ENCODE data around the gene CUEDC2. TPM values are rescaled to one million over a fixed set of nuclear protein-coding genes. Genes with fewer than 3 reads are reported as not detected.

CUEDC2 gene
- total RNA-seq, 2 donors from 2014 or later, result 70.2 to 81.7 TPM

DNA sequence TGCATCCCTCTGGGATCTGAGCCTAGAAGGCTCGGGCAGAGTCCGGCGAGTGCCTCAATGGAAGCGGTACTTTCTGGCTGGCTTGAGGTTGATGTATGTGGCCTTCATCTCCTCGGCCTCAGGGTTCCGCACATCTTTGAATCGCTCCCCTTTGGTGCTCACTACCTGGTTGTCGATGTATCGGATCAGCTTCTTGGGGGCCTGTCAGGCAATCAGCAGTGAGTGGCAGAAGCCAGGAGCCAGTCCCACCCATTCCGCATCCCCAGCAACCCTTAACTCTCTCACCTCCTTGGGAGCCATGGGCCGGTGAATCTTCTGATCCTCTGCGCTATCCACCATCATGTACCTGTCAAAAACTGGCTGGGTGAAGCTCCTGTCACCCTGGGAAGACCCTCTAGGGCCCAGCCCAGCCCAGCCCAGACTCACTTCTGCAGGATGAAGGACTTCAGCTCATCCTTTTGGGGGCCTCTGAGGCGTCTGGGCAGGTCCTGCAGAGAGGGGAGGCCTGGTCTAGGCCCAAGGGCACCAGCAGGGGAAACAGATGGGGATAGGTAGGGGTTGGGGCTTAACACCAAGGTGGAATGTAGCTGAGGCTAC, 8.9 kb downstream of the CUEDC2 start:
- H3K9me3 ChIP-seq, result no peaks in the 10 kb centered on the region
- H3K27ac ChIP-seq, result no peak overlapping the region
- intact Hi-C loops (cut with DNase I), result no loop called here
- H3K4me1 ChIP-seq (replicated peaks), result peaks cover 26% of the 10 kb centered on the region
- no peak overlapping the region for H3K4me3 ChIP-seq
- H3K27me3 ChIP-seq (replicated peaks; ENCODE audit: insufficient read depth), result no peaks in the 10 kb centered on the region
- peaks cover 0 to 8% of the 10 kb centered on the region in 2 donors for H3K36me3 ChIP-seq
- WGBS, result 84% methylated on average over 13 of the region's 13 CpGs
- TF ChIP-seq POLR2A (IDR thresholded peaks at IDR 0.05), result no peak
- TF ChIP-seq POLR2AphosphoS5 (IDR thresholded peaks at IDR 0.05), result no peak
- TF ChIP-seq, protein P1, sequence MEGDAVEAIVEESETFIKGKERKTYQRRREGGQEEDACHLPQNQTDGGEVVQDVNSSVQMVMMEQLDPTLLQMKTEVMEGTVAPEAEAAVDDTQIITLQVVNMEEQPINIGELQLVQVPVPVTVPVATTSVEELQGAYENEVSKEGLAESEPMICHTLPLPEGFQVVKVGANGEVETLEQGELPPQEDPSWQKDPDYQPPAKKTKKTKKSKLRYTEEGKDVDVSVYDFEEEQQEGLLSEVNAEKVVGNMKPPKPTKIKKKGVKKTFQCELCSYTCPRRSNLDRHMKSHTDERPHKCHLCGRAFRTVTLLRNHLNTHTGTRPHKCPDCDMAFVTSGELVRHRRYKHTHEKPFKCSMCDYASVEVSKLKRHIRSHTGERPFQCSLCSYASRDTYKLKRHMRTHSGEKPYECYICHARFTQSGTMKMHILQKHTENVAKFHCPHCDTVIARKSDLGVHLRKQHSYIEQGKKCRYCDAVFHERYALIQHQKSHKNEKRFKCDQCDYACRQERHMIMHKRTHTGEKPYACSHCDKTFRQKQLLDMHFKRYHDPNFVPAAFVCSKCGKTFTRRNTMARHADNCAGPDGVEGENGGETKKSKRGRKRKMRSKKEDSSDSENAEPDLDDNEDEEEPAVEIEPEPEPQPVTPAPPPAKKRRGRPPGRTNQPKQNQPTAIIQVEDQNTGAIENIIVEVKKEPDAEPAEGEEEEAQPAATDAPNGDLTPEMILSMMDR (IDR thresholded peaks at IDR 0.05), result no peak
- no peak for DNase-seq (ENCODE audit: low spot score)

DNA sequence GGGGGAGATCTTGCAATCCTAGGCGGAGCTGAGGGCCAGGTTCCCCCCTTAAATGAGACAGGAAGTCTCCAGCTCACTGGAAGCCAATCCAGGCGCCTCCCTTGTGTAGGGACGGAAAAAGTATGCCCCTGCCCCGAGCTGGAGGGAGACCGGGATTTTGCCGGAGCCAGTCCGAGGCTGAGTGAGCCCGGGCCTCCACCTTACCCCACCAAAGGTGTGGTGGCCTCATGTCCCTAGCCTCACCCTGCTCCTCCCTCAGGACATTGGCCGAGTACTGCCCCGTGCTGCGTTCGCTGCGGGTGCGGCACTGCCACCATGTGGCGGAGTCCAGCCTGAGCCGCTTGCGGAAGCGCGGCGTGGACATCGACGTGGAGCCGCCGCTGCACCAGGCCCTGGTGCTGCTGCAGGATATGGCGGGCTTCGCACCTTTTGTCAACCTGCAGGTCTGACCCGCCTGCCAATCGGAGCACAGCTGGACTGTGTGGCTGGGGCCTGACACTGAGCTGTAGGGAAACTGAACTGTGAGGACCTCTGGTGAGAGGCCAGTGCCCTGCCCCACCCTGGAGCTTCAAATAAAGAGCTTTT, 9.7 kb downstream of the CUEDC2 start:
- Histone ChIP-seq H3K27ac (peak overlapping the region; percentile 83 to 86), H3K4me1 (replicated peaks) (peaks cover 26% of the 10 kb centered on the region), H3K9me3 (no peaks in the 10 kb centered on the region), H3K27me3 (replicated peaks; ENCODE audit: insufficient read depth) (no peaks in the 10 kb centered on the region), H3K4me3 (peak overlapping the region; percentile 62 to 73), H3K36me3 (peaks cover 0 to 8% of the 10 kb centered on the region in 2 donors)
- peak; percentile 71 for DNase-seq (ENCODE audit: low spot score)
- 0% methylated on average over 11 of the region's 28 CpGs for WGBS
- intact Hi-C loops (cut with DNase I), result no loop called here
- peak; percentile 78 for TF ChIP-seq POLR2AphosphoS5 (IDR thresholded peaks at IDR 0.05)
- TF ChIP-seq, protein P1 (IDR thresholded peaks at IDR 0.05), result peak; percentile 60 to 88 (median 72)
- no peak for TF ChIP-seq POLR2A (IDR thresholded peaks at IDR 0.05)

DNA sequence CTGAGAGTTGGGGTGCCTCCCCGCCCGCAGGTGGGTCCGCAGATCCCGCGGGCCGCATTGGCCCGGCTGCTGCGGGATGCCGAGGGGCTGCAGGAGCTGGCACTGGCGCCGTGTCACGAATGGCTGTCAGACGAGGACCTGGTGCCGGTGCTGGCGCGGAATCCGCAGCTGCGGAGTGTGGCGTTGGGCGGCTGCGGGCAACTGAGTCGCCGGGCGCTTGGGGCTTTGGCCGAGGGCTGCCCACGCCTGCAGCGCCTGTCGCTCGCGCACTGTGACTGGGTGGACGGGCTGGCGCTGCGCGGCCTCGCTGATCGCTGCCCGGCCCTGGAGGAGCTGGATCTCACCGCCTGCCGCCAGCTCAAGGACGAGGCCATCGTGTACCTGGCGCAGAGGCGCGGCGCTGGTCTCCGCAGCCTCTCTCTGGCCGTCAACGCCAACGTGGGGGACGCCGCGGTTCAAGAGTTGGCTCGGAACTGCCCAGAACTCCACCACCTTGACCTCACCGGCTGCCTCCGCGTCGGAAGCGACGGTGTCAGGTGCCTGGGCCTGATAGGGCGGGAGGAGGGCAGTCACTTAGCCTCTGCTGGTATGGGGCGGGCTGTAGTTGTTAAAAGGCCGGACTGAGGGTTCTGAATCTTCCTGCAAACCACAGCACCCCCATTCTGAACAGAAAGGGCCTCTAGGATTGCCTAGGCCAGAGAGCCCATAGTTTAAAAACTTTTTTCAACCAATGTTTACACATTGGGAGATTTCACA, 10.4 kb downstream of the CUEDC2 start:
- Histone ChIP-seq H3K4me1 (replicated peaks) (peaks cover 26% of the 10 kb centered on the region), H3K36me3 (peaks cover 0 to 8% of the 10 kb centered on the region in 2 donors), H3K4me3 (peak overlapping the region; percentile 62 to 73), H3K27me3 (replicated peaks; ENCODE audit: insufficient read depth) (no peaks in the 10 kb centered on the region), H3K9me3 (no peaks in the 10 kb centered on the region), H3K27ac (peak overlapping the region; percentile 83 to 86)
- WGBS, result 2% methylated on average over 26 of the region's 62 CpGs
- no peak for DNase-seq (ENCODE audit: low spot score)
- intact Hi-C loops (cut with DNase I), result loop anchor here (2.0 kb wide), 1 partner anchor 27 kb away; the partner anchor contains the start of gene NFKB2
- TF ChIP-seq POLR2AphosphoS5 (IDR thresholded peaks at IDR 0.05), result no peak
- TF ChIP-seq POLR2A (IDR thresholded peaks at IDR 0.05), result no peak
- TF ChIP-seq, protein P1 (IDR thresholded peaks at IDR 0.05), result no peak

DNA sequence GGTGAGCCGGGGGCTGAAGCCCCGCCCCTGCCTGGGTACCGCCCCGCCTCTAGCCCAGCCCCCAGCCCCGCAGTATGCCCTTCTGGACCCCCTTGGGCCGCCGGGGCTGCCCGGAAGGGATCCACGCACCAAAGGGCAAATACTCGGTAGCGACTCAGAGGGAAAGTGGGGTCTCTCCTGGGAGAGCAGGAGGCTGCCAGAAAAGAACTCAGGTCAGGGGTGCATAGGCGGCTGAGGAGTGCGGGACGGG, 10.9 kb downstream of the CUEDC2 start:
- intact Hi-C loops (cut with DNase I), result loop anchor here (2.0 kb wide), 1 partner anchor 27 kb away; the partner anchor contains the start of gene NFKB2
- H3K9me3 ChIP-seq, result no peaks in the 10 kb centered on the region
- H3K27ac ChIP-seq, result peak overlapping the region; percentile 83 to 86
- peaks cover 0 to 8% of the 10 kb centered on the region in 2 donors for H3K36me3 ChIP-seq
- DNase-seq (ENCODE audit: low spot score), result no peak
- H3K27me3 ChIP-seq (replicated peaks; ENCODE audit: insufficient read depth), result no peaks in the 10 kb centered on the region
- peaks cover 26% of the 10 kb centered on the region for H3K4me1 ChIP-seq (replicated peaks)
- no peak for TF ChIP-seq POLR2AphosphoS5 (IDR thresholded peaks at IDR 0.05)
- no peak for TF ChIP-seq POLR2A (IDR thresholded peaks at IDR 0.05)
- TF ChIP-seq, protein P1 (IDR thresholded peaks at IDR 0.05), result no peak
- H3K4me3 ChIP-seq, result peak overlapping the region; percentile 62 to 73
- WGBS, result 0% methylated on average over 14 of the region's 14 CpGs

Measured in prostate gland (tissue), 2 donors.